Muscle of leg (tissue), 16 donors: ENCODE results near the gene GRB7. TPM values are rescaled to one million over a fixed set of nuclear protein-coding genes. Genes with fewer than 3 reads are reported as not detected.
"Not testable (repeated sequence)": the region's sequence is repeated elsewhere in the genome, so short reads cannot be mapped to it uniquely, and the experiment has no call there.

ENCODE experiments used
- DNase-seq: peaks from one replicate; pipeline ENCODE4 v3.0.0; 2013
- H3K27ac ChIP-seq: one replicate; pipeline ENCODE4 v1.5.1; 2013; ENCODE audit warnings: mild to moderate bottlenecking, low read length, control low read depth
- H3K27me3 ChIP-seq: one replicate; pipeline ENCODE4 v1.6.1; 2013; ENCODE audit warnings: low read length; ENCODE audit not compliant: control insufficient read depth, insufficient read depth
- H3K36me3 ChIP-seq: one replicate; pipeline ENCODE4 v1.6.1; 2013; ENCODE audit warnings: low read length; ENCODE audit not compliant: control insufficient read depth, insufficient read depth
- H3K4me1 ChIP-seq: one replicate; pipeline ENCODE4 v1.6.1; 2013; ENCODE audit warnings: low read length; ENCODE audit not compliant: control insufficient read depth, insufficient read depth
- H3K4me3 ChIP-seq: one replicate; pipeline ENCODE4 v1.5.1; 2013; ENCODE audit warnings: low read length, control low read depth
- H3K9me3 ChIP-seq: replicated peaks from 2 replicates; pipeline ENCODE4 v1.6.1; 2013; ENCODE audit warnings: low read depth, low read length; ENCODE audit not compliant: control insufficient read depth
- WGBS: methylation state at CpG from one replicate; pipeline ENCODE4 v1.1.5; 2013; ENCODE audit warnings: missing lambda C conversion rate; ENCODE audit not compliant: insufficient coverage; 5-methylcytosine and 5-hydroxymethylcytosine counted together
- long read RNA-seq, 11 donors: transcript quantifications; one replicate each; lab custom pipeline, GENCODE V29; 2026
- polyA plus RNA-seq, 8 donors: library from polyadenylated mRNA; unstranded; fragments of 120-200 nt; gene quantifications; one replicate each; pipeline versions ENCODE4 v1.2.1 to v1.2.3, GENCODE V29; 2013; ENCODE audit warnings: inconsistent platforms in 1 of 8, low replicate concordance in 1 of 8; ENCODE audit not compliant: insufficient read length in 8 of 8, insufficient read depth in 1 of 8
- total RNA-seq: library from RNA; stranded (reverse); fragments of 120-200 nt; gene quantifications from one replicate; pipeline ENCODE4 v1.2.4, GENCODE V29; 2013

The GRB7 gene
- total RNA-seq (0.40 TPM), polyA plus RNA-seq (1 to 10 TPM in 2 of 8 donors, under 1 TPM in 6; 0.15 to 3.0 (median 0.61) TPM)
- long read RNA-seq, donor 1: 0 reads
- long read RNA-seq, donor 2: 0 reads
- long read RNA-seq, donor 3: 0 reads
- long read RNA-seq, donor 4: 0 reads
- long read RNA-seq, donor 5: 0 reads
- long read RNA-seq, donor 6: 0 reads
- long read RNA-seq, donor 7: 0 reads
- long read RNA-seq, donor 8: 0 reads
- long read RNA-seq, donor 9: 0 reads
- long read RNA-seq, donor 10: 0 reads
- long read RNA-seq, donor 11: 0 reads

GRCh38 chr17:39737760-39738567, at the start of gene GRB7:
TSS of gene GRB7 (plus strand) at chr17:39737938. CDS start at chr17:39742302, 4,364 bp downstream.
- H3K4me1 ChIP-seq: peaks cover 30% of the 10 kb centered on the region
- WGBS: 4% methylated on average over 18 of the region's 34 CpGs
- H3K27me3 ChIP-seq: peaks cover 79% of the 10 kb centered on the region
- H3K4me3 ChIP-seq: no peak within 1 kb of the TSS
- no peak within 1 kb of the TSS for H3K27ac ChIP-seq
- no peak for DNase-seq
- H3K9me3 ChIP-seq: no peaks in the 10 kb centered on the region
- H3K36me3 ChIP-seq: no peaks in the 10 kb centered on the region

- WGBS: 15% methylated on average over 2 of the region's 6 CpGs
- H3K27ac ChIP-seq: peak overlapping the region; percentile 91
- H3K9me3 ChIP-seq: no peaks in the 10 kb centered on the region
- peak overlapping the region; percentile 86 for H3K4me3 ChIP-seq
- H3K36me3 ChIP-seq: peaks cover 21% of the 10 kb centered on the region
- H3K27me3 ChIP-seq: peaks cover 2% of the 10 kb centered on the region
- peaks cover 18% of the 10 kb centered on the region for H3K4me1 ChIP-seq
- DNase-seq: no peak
Measured at GRCh38 chr17:39688475-39688835, 49.3 kb upstream of the GRB7 start.

GRCh38 chr17:39688945-39689344, 48.8 kb upstream of the GRB7 start:
- Histone ChIP-seq H3K4me1 (peaks cover 18% of the 10 kb centered on the region), H3K27ac (no peak overlapping the region), H3K4me3 (peak overlapping the region; percentile 86), H3K9me3 (no peaks in the 10 kb centered on the region), H3K27me3 (peaks cover 2% of the 10 kb centered on the region), H3K36me3 (peaks cover 18% of the 10 kb centered on the region)
- no peak for DNase-seq
- WGBS: no CpG with 5 or more reads among the region's 3 CpGs

DNA sequence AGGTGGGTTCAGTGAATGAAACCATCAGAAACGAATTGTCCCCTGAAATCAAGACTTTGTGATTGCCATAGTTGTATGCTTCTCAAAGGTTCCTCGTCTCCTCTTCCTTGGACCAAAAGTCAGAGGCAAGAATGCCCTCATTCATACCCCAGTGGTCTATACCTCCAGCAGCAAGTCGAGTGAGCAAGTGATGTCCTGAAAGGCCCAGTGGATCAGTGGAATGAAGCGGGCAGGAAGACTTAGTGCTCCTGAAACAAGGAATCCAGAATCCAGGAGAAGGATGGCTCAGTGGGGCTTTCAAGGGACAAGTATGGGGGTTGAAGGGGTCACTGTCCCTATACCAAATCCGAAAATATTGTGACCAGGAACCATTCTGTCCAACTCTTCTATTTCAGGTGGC, 43.1 kb upstream of the GRB7 start:
- no peak overlapping the region for H3K4me3 ChIP-seq
- no peaks in the 10 kb centered on the region for H3K9me3 ChIP-seq
- 100% methylated on average over 1 of the region's 5 CpGs for WGBS
- DNase-seq: no peak
- H3K27ac ChIP-seq: no peak overlapping the region
- peaks cover 3% of the 10 kb centered on the region for H3K36me3 ChIP-seq
- H3K4me1 ChIP-seq: peaks cover 8% of the 10 kb centered on the region
- H3K27me3 ChIP-seq: peaks cover 4% of the 10 kb centered on the region

DNA sequence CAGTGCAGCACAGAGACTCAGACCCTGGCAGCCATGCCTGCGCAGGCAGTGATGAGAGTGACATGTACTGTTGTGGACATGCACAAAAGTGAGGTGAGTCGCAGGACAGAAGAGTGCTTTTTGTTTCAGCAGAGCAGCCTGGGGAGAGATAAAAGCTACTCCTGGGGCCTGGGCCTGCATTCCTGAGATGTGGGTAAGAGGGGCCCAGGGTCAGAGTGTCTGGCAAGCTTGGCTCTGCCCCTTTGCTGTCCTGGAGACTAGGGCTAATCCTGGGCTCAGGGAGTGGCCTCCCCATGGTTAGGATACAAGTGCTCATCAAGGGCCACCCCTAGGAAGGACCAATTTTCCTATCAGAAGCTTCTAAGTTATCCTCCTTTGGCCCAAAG, 42.7 kb upstream of the GRB7 start:
- H3K9me3 ChIP-seq: no peaks in the 10 kb centered on the region
- 75% methylated on average over 2 of the region's 2 CpGs for WGBS
- DNase-seq: no peak
- peaks cover 3% of the 10 kb centered on the region for H3K36me3 ChIP-seq
- no peak overlapping the region for H3K4me3 ChIP-seq
- no peak overlapping the region for H3K27ac ChIP-seq
- peaks cover 7% of the 10 kb centered on the region for H3K27me3 ChIP-seq
- H3K4me1 ChIP-seq: peaks cover 9% of the 10 kb centered on the region

DNA sequence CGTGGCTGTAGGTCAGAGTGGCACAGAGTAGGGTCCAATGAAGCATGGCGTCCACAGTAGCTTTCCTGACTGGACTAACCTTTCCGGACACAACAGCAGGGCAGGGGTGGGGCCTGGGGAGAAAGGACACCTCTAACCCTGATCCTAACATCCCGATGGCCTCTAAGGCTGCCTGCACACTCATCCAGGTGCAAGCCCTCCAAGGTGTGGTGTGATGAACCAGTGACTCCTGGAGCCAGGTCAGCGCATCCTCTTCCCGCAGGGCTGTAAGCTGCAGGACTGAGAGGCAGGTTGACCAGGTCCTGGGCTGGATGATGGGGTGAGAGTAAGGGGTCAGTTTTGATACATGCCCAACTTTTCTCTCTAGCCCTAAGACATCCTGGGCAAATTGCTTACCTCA, 41.0 kb upstream of the GRB7 start:
- Histone ChIP-seq H3K9me3 (no peaks in the 10 kb centered on the region), H3K4me1 (peaks cover 18% of the 10 kb centered on the region), H3K36me3 (peaks cover 3% of the 10 kb centered on the region), H3K27ac (no peak overlapping the region), H3K4me3 (no peak overlapping the region), H3K27me3 (peaks cover 21% of the 10 kb centered on the region)
- WGBS: 73% methylated on average over 4 of the region's 6 CpGs
- no peak for DNase-seq

DNA sequence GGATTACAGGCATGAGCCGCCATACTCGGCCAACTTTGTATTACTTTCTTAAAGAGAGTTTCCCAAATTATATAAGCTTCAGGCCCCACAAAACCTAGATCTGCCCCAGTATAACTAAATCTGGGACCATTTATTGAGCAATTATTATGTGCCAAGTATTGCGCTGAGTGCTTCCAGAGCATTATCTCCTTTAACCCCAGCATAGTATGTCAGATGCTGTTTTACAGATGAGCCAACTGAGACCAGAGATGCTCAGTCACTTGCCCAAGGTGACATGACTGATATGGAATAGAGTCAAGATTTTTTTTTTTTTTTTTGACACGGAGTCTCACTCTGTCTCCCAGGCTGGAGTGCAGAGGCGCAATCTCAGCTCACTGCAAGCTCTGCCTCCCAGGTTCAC, 39.8 kb upstream of the GRB7 start:
- DNase-seq: no peak
- WGBS: 100% methylated on average over 1 of the region's 5 CpGs

DNA sequence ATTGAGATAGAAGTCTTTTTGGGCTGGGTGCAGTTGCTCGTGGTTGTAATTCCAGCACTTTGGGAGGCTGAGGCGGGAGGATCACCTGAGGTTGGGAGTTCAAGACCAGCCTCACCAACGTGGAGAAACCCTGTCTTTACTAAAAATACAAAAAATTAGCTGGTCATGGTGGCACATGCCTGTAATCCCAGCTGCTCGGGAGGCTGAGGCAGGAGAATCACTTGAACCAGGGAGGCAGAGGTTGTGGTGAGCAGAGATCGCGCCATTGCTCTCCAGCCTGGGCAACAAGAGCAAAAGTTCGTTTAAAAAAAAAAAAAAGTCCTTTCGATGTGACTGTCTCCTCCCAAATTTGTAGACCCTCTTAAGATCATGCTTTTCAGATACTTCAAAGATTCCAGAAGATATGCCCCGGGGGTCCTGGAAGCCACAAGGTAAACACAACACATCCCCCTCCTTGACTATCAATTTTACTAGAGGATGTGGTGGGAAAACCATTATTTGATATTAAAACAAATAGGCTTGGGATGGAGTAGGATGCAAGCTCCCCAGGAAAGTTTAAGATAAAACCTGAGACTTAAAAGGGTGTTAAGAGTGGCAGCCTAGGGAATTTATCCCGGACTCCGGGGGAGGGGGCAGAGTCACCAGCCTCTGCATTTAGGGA, 38.5 kb upstream of the GRB7 start:
- not testable (repeated sequence) for DNase-seq, H3K36me3 ChIP-seq, H3K9me3 ChIP-seq
- 43% methylated on average over 6 of the region's 11 CpGs for WGBS
- peak overlapping the region; percentile 87 for H3K27ac ChIP-seq
- H3K4me1 ChIP-seq: peaks cover 38% of the 10 kb centered on the region
- peaks cover 22% of the 10 kb centered on the region for H3K27me3 ChIP-seq
- peak overlapping the region; percentile 83 for H3K4me3 ChIP-seq

More for the DNA sequence above, 39.8 kb upstream of the GRB7 start:
- Histone ChIP-seq H3K4me1 (peaks cover 26% of the 10 kb centered on the region), H3K4me3 (no peak overlapping the region), H3K9me3 (no peaks in the 10 kb centered on the region), H3K27ac (no peak overlapping the region), H3K36me3 (peaks cover 6% of the 10 kb centered on the region), H3K27me3 (peaks cover 22% of the 10 kb centered on the region)

GRCh38 chr17:39699818-39700147, 38.0 kb upstream of the GRB7 start, which contains the start of gene ERBB2:
TSS of gene ERBB2 (plus strand) at chr17:39700064. CDS start at chr17:39700239, 175 bp downstream.
- peak within 1 kb of the TSS; percentile 87 for H3K27ac ChIP-seq
- no peaks in the 10 kb centered on the region for H3K9me3 ChIP-seq
- H3K36me3 ChIP-seq: peaks cover 14% of the 10 kb centered on the region
- peaks cover 22% of the 10 kb centered on the region for H3K27me3 ChIP-seq
- WGBS: 0% methylated on average over 16 of the region's 20 CpGs
- peak within 1 kb of the TSS; percentile 83 for H3K4me3 ChIP-seq
- H3K4me1 ChIP-seq: peaks cover 43% of the 10 kb centered on the region
- DNase-seq: peak; percentile 93
